HG02610 (cell line): Measurements from ENCODE around the gene CLEC16A.

Experiments
- ATAC-seq: cut with Tn5 transposase; IDR thresholded peaks from one replicate; pipeline ENCODE4 v1.9.1; 2021; ENCODE audit warnings: mild to moderate bottlenecking, moderate library complexity; ENCODE audit not compliant: unreplicated experiment

CLEC16A gene

GRCh38 chr16:11225677-11226549, 281.5 kb downstream of the CLEC16A start:
- no peak for ATAC-seq

GRCh38 chr16:11229432-11229831, 285.1 kb downstream of the CLEC16A start:
- ATAC-seq = no peak

- no peak for ATAC-seq
Measured at GRCh38 chr16:11229906-11230305, 285.5 kb downstream of the CLEC16A start.

- ATAC-seq = no peak
Measured at GRCh38 chr16:11231367-11231970, 287.1 kb downstream of the CLEC16A start.
